ENCODE results near the gene ISM1. TPM values are rescaled to one million over a fixed set of nuclear protein-coding genes. Genes with fewer than 3 reads are reported as not detected.
A peak's percentile ranks its signal among the peaks of the same experiment; 100 is the strongest.

The ISM1 gene
- total RNA-seq, 2 donors from 2014 or later: 0.45 to 2.2 TPM

- Histone ChIP-seq H3K9me3 (no peaks in the 10 kb centered on the region), H3K36me3 (no peaks in the 10 kb centered on the region), H3K27me3 (replicated peaks; ENCODE audit: insufficient read depth) (no peaks in the 10 kb centered on the region), H3K4me1 (replicated peaks) (no peaks in the 10 kb centered on the region), H3K27ac (no peak overlapping the region), H3K4me3 (no peak overlapping the region)
- TF ChIP-seq POLR2A (IDR thresholded peaks at IDR 0.05): no peak
- TF ChIP-seq POLR2AphosphoS5 (IDR thresholded peaks at IDR 0.05): no peak
- no peak for TF ChIP-seq CTCF (IDR thresholded peaks at IDR 0.05)
- intact Hi-C loops (cut with DNase I): no loop called here
- DNase-seq (ENCODE audit: low spot score): no peak
- 23% methylated on average over 3 of the region's 3 CpGs for WGBS
These were observed 101.5 kb downstream of the ISM1 start for GRCh38 chr20:13322621-13323020.

- intact Hi-C loops (cut with DNase I): loop anchor here (2.0 to 5.0 kb wide), 2 partner anchors 222 to 447 kb away; no protein-coding TSS in a partner anchor
- DNase-seq (ENCODE audit: low spot score): no peak
- TF ChIP-seq POLR2AphosphoS5 (IDR thresholded peaks at IDR 0.05) (no peak), POLR2A (IDR thresholded peaks at IDR 0.05) (no peak), CTCF (IDR thresholded peaks at IDR 0.05) (peak in 1 of 4 experiments; percentile 25)
- Histone ChIP-seq H3K4me3 (no peak overlapping the region), H3K36me3 (no peaks in the 10 kb centered on the region), H3K27ac (no peak overlapping the region), H3K27me3 (replicated peaks; ENCODE audit: insufficient read depth) (no peaks in the 10 kb centered on the region), H3K4me1 (replicated peaks) (no peaks in the 10 kb centered on the region), H3K9me3 (no peaks in the 10 kb centered on the region)
- WGBS: 56% methylated on average over 8 of the region's 8 CpGs
These were observed 104.0 kb downstream of the ISM1 start for GRCh38 chr20:13325033-13325432.

GRCh38 chr20:13325796-13326340 lies 104.8 kb downstream of the ISM1 start:
- no peak for DNase-seq (ENCODE audit: low spot score)
- Histone ChIP-seq H3K4me3 (no peak overlapping the region), H3K9me3 (no peaks in the 10 kb centered on the region), H3K36me3 (no peaks in the 10 kb centered on the region), H3K27ac (no peak overlapping the region), H3K4me1 (replicated peaks) (no peaks in the 10 kb centered on the region), H3K27me3 (replicated peaks; ENCODE audit: insufficient read depth) (no peaks in the 10 kb centered on the region)
- 89% methylated on average over 5 of the region's 5 CpGs for whole genome bisulfite sequencing
- intact Hi-C loops (cut with DNase I): loop anchor here (2.0 to 5.0 kb wide), 2 partner anchors 221 to 446 kb away; no protein-coding TSS in a partner anchor
- TF ChIP-seq CTCF (IDR thresholded peaks at IDR 0.05) (no peak), POLR2AphosphoS5 (IDR thresholded peaks at IDR 0.05) (no peak), POLR2A (IDR thresholded peaks at IDR 0.05) (no peak)

- intact Hi-C loops (cut with DNase I): no loop called here
- no peaks in the 10 kb centered on the region for H3K4me1 ChIP-seq (replicated peaks)
- no peak overlapping the region for H3K4me3 ChIP-seq
- no peaks in the 10 kb centered on the region for H3K9me3 ChIP-seq
- no peaks in the 10 kb centered on the region for H3K27me3 ChIP-seq (replicated peaks; ENCODE audit: insufficient read depth)
- 97% methylated on average over 1 of the region's 1 CpG for WGBS
- no peak for DNase-seq (ENCODE audit: low spot score)
- TF ChIP-seq POLR2AphosphoS5 (IDR thresholded peaks at IDR 0.05): no peak
- no peak for TF ChIP-seq POLR2A (IDR thresholded peaks at IDR 0.05)
- TF ChIP-seq CTCF (IDR thresholded peaks at IDR 0.05): no peak
- no peaks in the 10 kb centered on the region for H3K36me3 ChIP-seq
- no peak overlapping the region for H3K27ac ChIP-seq
These were observed 110.5 kb downstream of the ISM1 start for GRCh38 chr20:13331536-13331935.

GRCh38 chr20:13333036-13333435 lies 112.0 kb downstream of the ISM1 start:
- TF ChIP-seq CTCF (IDR thresholded peaks at IDR 0.05) (no peak), POLR2AphosphoS5 (IDR thresholded peaks at IDR 0.05) (no peak), POLR2A (IDR thresholded peaks at IDR 0.05) (no peak)
- H3K4me3 ChIP-seq: no peak overlapping the region
- no peaks in the 10 kb centered on the region for H3K4me1 ChIP-seq (replicated peaks)
- WGBS: 81% methylated on average over 2 of the region's 2 CpGs
- no peaks in the 10 kb centered on the region for H3K9me3 ChIP-seq
- no peaks in the 10 kb centered on the region for H3K27me3 ChIP-seq (replicated peaks; ENCODE audit: insufficient read depth)
- no peaks in the 10 kb centered on the region for H3K36me3 ChIP-seq
- no peak overlapping the region for H3K27ac ChIP-seq
- intact Hi-C loops (cut with DNase I): no loop called here
- DNase-seq (ENCODE audit: low spot score): no peak

Measured in prostate gland (tissue), 2 donors.